ENCODE measurements around the gene PCDHGB3.

The PCDHGB3 gene

DNA sequence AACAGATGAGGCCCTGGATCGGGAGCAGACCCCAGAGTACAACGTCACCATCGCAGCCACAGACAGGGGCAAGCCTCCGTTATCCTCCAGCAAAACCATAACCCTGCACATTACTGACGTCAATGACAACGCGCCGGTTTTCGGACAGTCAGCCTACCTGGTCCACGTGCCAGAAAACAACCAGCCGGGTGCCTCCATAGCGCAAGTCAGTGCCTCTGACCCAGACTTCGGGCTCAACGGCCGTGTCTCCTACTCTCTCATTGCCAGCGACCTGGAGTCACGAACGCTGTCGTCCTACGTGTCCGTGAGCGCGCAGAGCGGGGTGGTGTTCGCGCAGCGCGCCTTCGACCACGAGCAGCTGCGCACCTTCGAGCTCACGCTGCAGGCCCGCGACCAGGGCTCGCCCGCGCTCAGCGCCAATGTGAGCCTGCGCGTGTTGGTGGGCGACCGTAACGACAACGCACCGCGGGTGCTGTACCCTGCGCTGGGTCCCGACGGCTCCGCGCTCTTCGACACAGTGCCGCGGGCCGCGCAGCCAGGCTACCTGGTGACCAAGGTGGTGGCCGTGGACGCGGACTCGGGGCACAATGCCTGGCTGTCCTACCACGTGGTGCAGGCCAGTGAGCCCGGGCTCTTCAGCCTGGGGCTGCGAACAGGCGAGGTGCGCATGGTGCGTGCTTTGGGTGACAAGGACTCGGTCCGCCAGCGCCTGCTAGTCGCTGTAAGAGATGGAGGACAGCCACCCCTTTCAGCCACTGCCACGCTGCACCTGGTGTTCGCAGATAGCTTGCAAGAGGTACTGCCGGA is 49.2 kb downstream of the PCDHGB3 start:
- DNase-seq (ENCODE audit: low read depth), result no peak

DNA sequence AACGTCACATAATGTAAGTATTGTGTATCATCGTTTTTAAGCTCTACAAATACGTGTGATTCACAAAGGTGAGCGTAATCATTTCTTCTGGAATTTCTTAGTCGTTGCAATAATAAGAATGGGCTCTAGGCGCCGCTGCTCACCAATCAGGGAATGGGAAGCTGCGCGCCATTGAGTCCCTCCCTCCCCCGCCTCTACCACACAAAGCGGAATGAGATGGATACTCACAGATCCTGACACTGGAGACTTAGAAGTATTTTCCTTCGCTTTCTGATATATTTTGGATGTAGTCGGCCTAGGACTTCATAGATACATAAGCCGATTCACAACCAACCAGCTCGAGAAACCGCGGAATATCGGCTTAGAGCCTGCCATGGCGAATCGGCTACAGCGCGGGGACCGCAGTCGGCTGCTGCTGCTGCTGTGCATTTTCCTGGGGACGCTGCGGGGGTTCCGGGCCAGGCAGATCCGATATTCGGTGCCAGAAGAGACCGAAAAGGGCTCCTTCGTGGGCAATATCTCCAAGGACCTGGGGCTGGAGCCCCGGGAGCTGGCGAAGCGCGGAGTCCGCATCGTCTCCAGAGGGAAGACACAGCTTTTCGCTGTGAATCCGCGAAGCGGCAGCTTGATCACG is 50.9 kb downstream of the PCDHGB3 start, which contains the start of gene PCDHGA11:
TSS of gene PCDHGA11 (plus strand) at position 197 of the 634 bp plus-strand sequence. CDS start at position 374, 177 bp downstream.
- no peak for DNase-seq (ENCODE audit: low read depth)

DNA sequence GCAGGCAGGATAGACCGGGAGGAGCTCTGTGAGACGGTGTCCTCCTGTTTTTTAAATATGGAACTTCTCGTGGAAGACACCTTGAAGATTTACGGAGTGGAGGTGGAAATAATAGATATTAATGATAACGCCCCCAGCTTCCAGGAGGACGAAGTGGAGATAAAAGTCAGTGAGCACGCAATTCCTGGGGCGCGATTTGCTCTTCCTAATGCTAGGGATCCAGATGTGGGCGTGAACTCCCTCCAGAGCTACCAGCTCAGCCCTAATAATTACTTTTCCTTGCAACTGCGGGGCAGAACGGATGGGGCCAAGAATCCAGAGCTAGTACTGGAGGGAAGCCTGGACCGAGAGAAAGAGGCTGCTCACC is 51.4 kb downstream of the PCDHGB3 start:
- DNase-seq (ENCODE audit: low read depth), result no peak
